GM12873 (cell line): ENCODE results near the gene TATDN2.

Experiments used
- TF ChIP-seq, protein P1 (sequence below): IDR thresholded peaks from 2 replicates; pipeline ENCODE4 v1.5.1; 2012; ENCODE audit warnings: low read depth, mild to moderate bottlenecking, moderate library complexity, low read length, control low read depth; ENCODE audit not compliant: insufficient read depth; ENCODE audit errors: missing control alignments

Gene TATDN2

DNA sequence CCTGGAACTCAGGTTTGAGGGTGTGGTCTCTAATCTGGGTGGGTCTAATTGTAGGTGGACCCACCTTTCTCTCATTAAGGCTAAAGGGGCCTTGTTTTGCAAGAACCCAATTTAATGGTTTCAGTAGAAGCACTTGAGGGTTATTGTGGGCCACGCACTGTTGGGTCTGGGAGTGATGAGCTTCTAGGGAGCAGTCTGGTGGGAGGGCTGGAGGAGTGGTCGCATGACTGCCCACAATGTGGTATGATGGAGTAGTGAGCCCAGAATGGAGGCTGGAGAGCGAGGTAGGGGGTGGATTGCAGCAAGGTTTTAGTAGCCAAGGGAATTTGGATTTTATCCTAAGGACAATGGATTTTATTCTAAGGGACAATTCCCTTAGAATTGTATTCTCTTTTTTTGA lies 2.7 kb downstream of the TATDN2 start:
- TF ChIP-seq, protein P1, sequence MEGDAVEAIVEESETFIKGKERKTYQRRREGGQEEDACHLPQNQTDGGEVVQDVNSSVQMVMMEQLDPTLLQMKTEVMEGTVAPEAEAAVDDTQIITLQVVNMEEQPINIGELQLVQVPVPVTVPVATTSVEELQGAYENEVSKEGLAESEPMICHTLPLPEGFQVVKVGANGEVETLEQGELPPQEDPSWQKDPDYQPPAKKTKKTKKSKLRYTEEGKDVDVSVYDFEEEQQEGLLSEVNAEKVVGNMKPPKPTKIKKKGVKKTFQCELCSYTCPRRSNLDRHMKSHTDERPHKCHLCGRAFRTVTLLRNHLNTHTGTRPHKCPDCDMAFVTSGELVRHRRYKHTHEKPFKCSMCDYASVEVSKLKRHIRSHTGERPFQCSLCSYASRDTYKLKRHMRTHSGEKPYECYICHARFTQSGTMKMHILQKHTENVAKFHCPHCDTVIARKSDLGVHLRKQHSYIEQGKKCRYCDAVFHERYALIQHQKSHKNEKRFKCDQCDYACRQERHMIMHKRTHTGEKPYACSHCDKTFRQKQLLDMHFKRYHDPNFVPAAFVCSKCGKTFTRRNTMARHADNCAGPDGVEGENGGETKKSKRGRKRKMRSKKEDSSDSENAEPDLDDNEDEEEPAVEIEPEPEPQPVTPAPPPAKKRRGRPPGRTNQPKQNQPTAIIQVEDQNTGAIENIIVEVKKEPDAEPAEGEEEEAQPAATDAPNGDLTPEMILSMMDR = no peak

DNA sequence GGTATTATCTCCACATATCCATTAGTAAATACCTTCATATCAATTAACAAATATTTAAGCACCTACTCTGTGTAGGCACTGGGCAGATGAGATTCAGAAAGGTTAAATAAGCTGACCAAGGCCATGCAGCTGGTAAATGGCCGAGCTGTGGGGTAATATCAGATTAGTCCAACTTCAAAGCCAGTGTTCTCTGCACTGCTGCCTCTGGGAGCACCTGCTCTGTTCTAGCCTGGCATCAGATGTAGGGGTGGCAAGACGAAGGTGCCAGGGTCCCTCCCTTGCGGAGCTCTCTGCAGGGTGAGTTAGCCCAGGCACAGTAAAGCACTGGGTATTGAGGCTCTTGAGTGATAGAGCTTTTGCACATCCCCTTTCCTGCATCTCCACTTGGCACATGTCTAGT lies 5.5 kb downstream of the TATDN2 start:
- TF ChIP-seq, protein P1 = no peak

DNA sequence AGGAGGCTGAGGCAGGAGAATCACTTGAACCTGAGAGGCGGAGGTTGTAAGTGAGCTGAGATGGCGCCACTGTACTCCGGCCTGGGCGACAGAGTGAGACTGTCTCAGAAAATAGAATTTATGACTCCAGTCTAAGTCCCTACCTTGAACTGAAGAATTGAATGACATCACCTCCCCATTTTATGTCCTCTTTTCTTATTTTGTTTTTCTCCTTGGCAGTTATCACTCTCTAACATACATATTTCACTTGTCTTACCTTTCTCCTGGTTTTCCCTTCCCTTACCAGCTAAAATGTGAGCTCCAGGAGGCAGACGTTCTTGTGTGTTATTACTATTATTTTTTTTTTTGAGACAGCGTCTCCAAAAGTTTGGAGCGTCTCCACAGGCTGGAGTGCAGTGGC lies 7.6 kb downstream of the TATDN2 start:
- TF ChIP-seq, protein P1 = no peak

DNA sequence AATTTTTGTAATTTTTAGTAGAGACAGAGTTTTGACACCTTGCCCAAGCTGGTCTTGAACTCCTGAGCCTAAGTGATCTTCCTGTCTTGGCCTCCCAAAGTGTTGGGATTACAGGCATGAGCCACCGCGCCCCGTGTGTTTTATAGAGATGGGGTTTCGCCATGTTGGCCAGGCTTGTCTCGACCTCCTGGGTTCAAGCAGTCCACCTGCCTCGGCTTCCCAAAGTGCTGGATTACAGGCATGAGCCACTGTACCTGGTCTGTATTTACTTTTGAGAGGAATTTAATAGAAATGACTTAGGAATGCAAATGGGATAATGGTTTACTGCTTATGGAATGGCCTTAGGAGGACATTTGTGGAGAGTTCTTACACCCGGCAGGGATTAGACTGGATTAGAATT lies 10.8 kb downstream of the TATDN2 start:
- TF ChIP-seq, protein P1 = no peak

DNA sequence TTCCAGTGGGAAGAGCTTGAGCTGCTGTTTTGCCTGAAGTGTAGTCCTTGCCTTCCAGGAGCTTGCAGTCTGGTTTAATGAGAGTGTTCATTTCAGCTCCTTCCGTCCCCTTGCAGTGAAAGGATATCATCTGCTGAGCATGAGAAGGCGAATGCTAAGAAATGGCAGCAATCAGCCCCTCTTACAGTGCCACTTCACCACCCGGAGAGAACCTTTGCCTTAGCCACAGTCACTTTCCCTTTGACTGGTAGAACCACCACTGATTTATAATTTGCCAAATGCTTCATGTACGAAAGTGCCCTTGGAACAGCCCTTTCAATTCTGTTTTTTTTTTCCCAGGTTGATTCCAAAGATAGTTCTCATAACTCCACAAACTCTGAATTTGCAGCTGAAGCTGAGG lies 11.5 kb downstream of the TATDN2 start:
- TF ChIP-seq, protein P1 = no peak

DNA sequence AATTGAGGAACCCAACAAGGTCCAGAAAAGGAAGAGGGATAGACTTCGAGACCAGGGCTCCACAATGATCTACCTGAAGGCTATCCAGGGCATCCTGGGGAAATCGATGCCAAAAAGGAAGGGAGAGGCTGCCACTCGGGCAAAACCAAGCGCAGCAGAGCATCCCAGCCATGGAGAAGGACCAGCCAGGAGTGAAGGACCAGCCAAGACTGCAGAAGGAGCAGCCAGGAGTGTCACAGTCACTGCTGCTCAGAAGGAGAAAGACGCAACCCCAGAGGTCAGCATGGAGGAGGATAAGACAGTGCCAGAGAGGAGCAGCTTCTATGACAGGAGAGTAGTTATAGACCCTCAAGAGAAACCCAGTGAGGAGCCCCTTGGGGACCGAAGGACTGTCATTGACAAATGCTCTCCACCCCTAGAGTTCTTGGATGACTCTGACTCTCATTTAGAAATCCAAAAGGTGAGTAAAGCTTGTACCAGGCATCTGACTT lies 12.0 kb downstream of the TATDN2 start:
- TF ChIP-seq, protein P1 = no peak

DNA sequence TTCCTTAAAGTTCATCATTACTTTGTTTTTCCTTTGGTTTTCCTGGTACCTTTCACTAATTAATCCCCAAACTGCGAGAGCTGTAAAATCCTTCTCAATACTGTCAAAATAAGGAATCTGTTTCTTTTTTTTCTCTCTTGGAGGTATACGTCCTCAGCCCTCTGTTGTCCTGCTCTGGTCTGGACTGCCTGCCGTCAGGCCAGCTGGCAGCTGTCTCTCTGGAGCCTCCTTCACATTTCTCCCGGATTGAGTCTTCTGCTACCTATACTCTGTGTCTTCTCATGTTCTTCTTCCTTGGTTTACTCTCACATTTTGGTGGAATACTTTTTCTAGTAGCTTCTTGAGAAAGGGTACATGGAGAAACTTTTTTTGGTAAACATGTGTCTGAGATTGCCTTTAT lies 13.8 kb downstream of the TATDN2 start:
- TF ChIP-seq, protein P1 = no peak

DNA sequence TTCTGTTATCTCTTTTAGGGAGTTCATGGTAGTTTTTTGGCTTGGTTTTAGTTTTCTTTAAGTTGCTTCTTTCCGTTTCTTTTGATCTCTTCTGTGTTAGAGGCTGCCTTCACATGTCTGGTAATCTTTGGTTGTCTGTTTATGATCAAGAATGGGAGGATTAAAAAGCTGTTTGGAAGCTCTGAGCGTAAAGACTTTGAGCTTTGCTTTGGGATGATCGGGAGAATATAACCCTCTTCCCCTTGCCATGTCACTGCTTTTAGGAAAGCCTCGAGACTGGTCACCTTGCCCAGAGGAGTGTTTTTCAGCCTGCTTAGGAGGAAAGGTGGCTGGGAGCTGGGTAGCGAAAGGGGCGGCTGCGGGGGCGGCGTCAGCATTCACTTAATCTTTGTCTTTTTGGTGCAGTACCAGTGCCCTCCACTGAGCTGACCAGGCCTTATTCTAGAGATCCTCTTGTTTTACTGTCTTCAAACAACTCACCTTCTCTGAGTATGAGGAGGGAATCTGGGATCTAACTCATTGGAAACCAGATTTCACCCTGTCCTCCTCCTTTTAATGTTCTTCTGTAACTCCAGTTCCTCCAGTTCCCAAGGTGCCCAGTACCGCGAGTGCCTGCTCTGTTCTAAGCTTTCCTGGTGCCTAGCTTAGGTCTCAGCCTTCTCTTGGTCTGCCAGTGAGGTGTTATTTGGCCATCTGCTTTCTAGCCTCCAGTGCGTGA lies 15.5 kb downstream of the TATDN2 start:
- TF ChIP-seq, protein P1 = peak; percentile 66
